GM19099 (cell line): ENCODE results near the gene CIDEB.

ENCODE experiments used
- POLR2A ChIP-seq: IDR thresholded peaks from 3 replicates; pipeline ENCODE4 v1.6.1; 2011; ENCODE audit warnings: low read depth; ENCODE audit not compliant: insufficient read length; ENCODE audit errors: extremely low read depth

The CIDEB gene

GRCh38 chr14:24272467-24272866 is 35.3 kb downstream of the CIDEB start:
- TF ChIP-seq POLR2A, result no peak

- no peak for TF ChIP-seq POLR2A
Measured at GRCh38 chr14:24271834-24272263, 35.9 kb downstream of the CIDEB start.

- peak; percentile 84 for TF ChIP-seq POLR2A
Measured at GRCh38 chr14:24271134-24271833, 36.5 kb downstream of the CIDEB start, which contains the start of gene RABGGTA. Gene RABGGTA (minus strand): TSS chr14:24271597. CDS start chr14:24271115, 482 bp downstream.

GRCh38 chr14:24270537-24271133 is 37.1 kb downstream of the CIDEB start:
- TF ChIP-seq POLR2A, result no peak

GRCh38 chr14:24269910-24270536 is 37.8 kb downstream of the CIDEB start:
- TF ChIP-seq POLR2A, result no peak

- no peak for TF ChIP-seq POLR2A
Measured at GRCh38 chr14:24269368-24269767, 38.4 kb downstream of the CIDEB start.

- no peak for TF ChIP-seq POLR2A
Measured at GRCh38 chr14:24268225-24268624, 39.6 kb downstream of the CIDEB start.

- no peak for TF ChIP-seq POLR2A
Measured at GRCh38 chr14:24267516-24267915, 40.3 kb downstream of the CIDEB start.

GRCh38 chr14:24266344-24267244 is 41.2 kb downstream of the CIDEB start:
- TF ChIP-seq POLR2A, result no peak

GRCh38 chr14:24264298-24264697 is 43.5 kb downstream of the CIDEB start:
- no peak for TF ChIP-seq POLR2A

GRCh38 chr14:24263848-24264247 is 43.9 kb downstream of the CIDEB start:
- no peak for TF ChIP-seq POLR2A

- no peak for TF ChIP-seq POLR2A
Measured at GRCh38 chr14:24262821-24263733, 44.7 kb downstream of the CIDEB start, which contains the start of gene TGM1. Gene TGM1 (minus strand): TSS chr14:24263177. CDS start chr14:24262352, 825 bp downstream.

- no peak for TF ChIP-seq POLR2A
Measured at GRCh38 chr14:24261969-24262327, 45.8 kb downstream of the CIDEB start.

- no peak for TF ChIP-seq POLR2A
Measured at GRCh38 chr14:24261256-24261968, 46.4 kb downstream of the CIDEB start.

- TF ChIP-seq POLR2A, result no peak
Measured at GRCh38 chr14:24260780-24261157, 47.0 kb downstream of the CIDEB start.
